H9 (cell line): ENCODE results near the gene TGDS. TPM values are rescaled to one million over a fixed set of nuclear protein-coding genes. Genes with fewer than 3 reads are reported as not detected.

Experiments used
- DNase-seq: peaks from one replicate; pipeline ENCODE4 v3.0.0-alpha.2; 2017
- H2AFZ ChIP-seq: one replicate; pipeline ENCODE4 v1.6.1; 2013; ENCODE audit warnings: mild to moderate bottlenecking, low read length, control low read depth, moderate library complexity
- H2AK5ac ChIP-seq: 2 replicates; pipeline ENCODE4 v1.6.1; 2013; ENCODE audit warnings: low read length, control low read depth, mixed read lengths; ENCODE audit not compliant: insufficient read length
- H2BK120ac ChIP-seq: one replicate; pipeline ENCODE4 v1.6.1; 2013; ENCODE audit warnings: low read depth, mild to moderate bottlenecking, low read length, control low read depth, inconsistent platforms; ENCODE audit not compliant: poor library complexity, severe bottlenecking
- H2BK12ac ChIP-seq: 2 replicates; pipeline ENCODE4 v1.6.1; 2013; ENCODE audit warnings: low read length, control low read depth, mixed read lengths, low read depth; ENCODE audit not compliant: insufficient read length
- H2BK15ac ChIP-seq: 2 replicates; pipeline ENCODE4 v1.6.1; 2013; ENCODE audit warnings: low read depth, low read length, control low read depth
- H2BK20ac ChIP-seq: one replicate; pipeline ENCODE4 v1.6.1; 2013; ENCODE audit warnings: low read depth, mild to moderate bottlenecking, low read length, control low read depth, inconsistent platforms; ENCODE audit not compliant: poor library complexity, severe bottlenecking
- H2BK5ac ChIP-seq: 2 replicates; pipeline ENCODE4 v1.6.1; 2013; ENCODE audit warnings: low read length, control low read depth, mixed read lengths; ENCODE audit not compliant: insufficient read length
- H3K14ac ChIP-seq: 2 replicates; pipeline ENCODE4 v1.6.1; 2013; ENCODE audit warnings: low read length, control low read depth; ENCODE audit not compliant: insufficient read depth
- H3K18ac ChIP-seq: 2 replicates; pipeline ENCODE4 v1.6.1; 2013; ENCODE audit warnings: low read depth, mild to moderate bottlenecking, mixed read lengths, low read length, control low read depth; ENCODE audit not compliant: insufficient read length
- H3K23ac ChIP-seq: 2 replicates; pipeline ENCODE4 v1.6.1; 2013; ENCODE audit warnings: low read length, control low read depth, mixed read lengths, low read depth; ENCODE audit not compliant: insufficient read length
- H3K23me2 ChIP-seq: 2 replicates; pipeline ENCODE4 v1.6.1; 2013; ENCODE audit warnings: low read depth, mild to moderate bottlenecking, mixed read lengths, low read length, control low read depth; ENCODE audit not compliant: insufficient read length, poor library complexity, severe bottlenecking
- H3K27ac ChIP-seq: 2 replicates; pipeline ENCODE4 v1.5.1; 2013; ENCODE audit warnings: low read length, control low read depth, mixed read lengths, low read depth; ENCODE audit not compliant: insufficient read length
- H3K27me3 ChIP-seq: 2 replicates; pipeline ENCODE4 v1.6.1; 2013; ENCODE audit warnings: low read length, control low read depth, inconsistent platforms; ENCODE audit not compliant: insufficient read depth
- H3K4ac ChIP-seq: 2 replicates; pipeline ENCODE4 v1.6.1; 2013; ENCODE audit warnings: low read depth, mild to moderate bottlenecking, control low read depth, inconsistent platforms, low read length, moderate library complexity
- H3K4me1 ChIP-seq: 2 replicates; pipeline ENCODE4 v1.6.1; 2013; ENCODE audit warnings: low read length, control low read depth, inconsistent platforms; ENCODE audit not compliant: insufficient read depth
- H3K4me2 ChIP-seq: 2 replicates; pipeline ENCODE4 v1.6.1; 2013; ENCODE audit warnings: low read length, control low read depth, mixed read lengths; ENCODE audit not compliant: insufficient read length, insufficient read depth
- H3K56ac ChIP-seq: 2 replicates; pipeline ENCODE4 v1.6.1; 2013; ENCODE audit warnings: low read depth, mild to moderate bottlenecking, mixed read lengths, low read length, control low read depth; ENCODE audit not compliant: insufficient read length
- H3K79me1 ChIP-seq: 2 replicates; pipeline ENCODE4 v1.6.1; 2013; ENCODE audit warnings: low read depth, mild to moderate bottlenecking, moderate library complexity, low read length, control low read depth, inconsistent platforms; ENCODE audit not compliant: insufficient read depth, poor library complexity, severe bottlenecking
- H3K79me2 ChIP-seq: 2 replicates; pipeline ENCODE4 v1.6.1; 2013; ENCODE audit warnings: low read length, control low read depth, inconsistent platforms; ENCODE audit not compliant: insufficient read depth
- H3K9ac ChIP-seq: 2 replicates; pipeline ENCODE4 v1.6.1; 2013; ENCODE audit warnings: low read length, control low read depth, mixed read lengths; ENCODE audit not compliant: insufficient read length; ENCODE audit errors: extremely low read depth
- H3K9me3 ChIP-seq: one replicate; pipeline ENCODE4 v1.6.1; 2013; ENCODE audit warnings: low read depth, low read length, inconsistent platforms; ENCODE audit not compliant: control insufficient read depth
- H3T11ph ChIP-seq: one replicate; pipeline ENCODE4 v1.6.1; 2013; ENCODE audit warnings: mild to moderate bottlenecking, low read length, control low read depth, inconsistent platforms
- H4K20me1 ChIP-seq: one replicate; pipeline ENCODE4 v1.6.1; 2013; ENCODE audit not compliant: control insufficient read depth, insufficient read length, insufficient read depth
- H4K5ac ChIP-seq: 2 replicates; pipeline ENCODE4 v1.6.1; 2013; ENCODE audit warnings: low read depth, mild to moderate bottlenecking, mixed read lengths, low read length, control low read depth; ENCODE audit not compliant: insufficient read length
- H4K8ac ChIP-seq: replicated peaks from 2 replicates; pipeline ENCODE4 v1.6.1; 2013; ENCODE audit warnings: low read length, control low read depth, mixed read lengths, low read depth; ENCODE audit not compliant: insufficient read length
- H4K91ac ChIP-seq: 2 replicates; pipeline ENCODE4 v1.6.1; 2013; ENCODE audit warnings: low read depth, mild to moderate bottlenecking, moderate library complexity, mixed read lengths, low read length, control low read depth; ENCODE audit not compliant: insufficient read length
- H3K27ac Mint-ChIP-seq, 3 experiments: 2 replicates in 2 of 3; 3 replicates in 1 of 3; pipeline ENCODE4 v1.8.0; 2020 to 2021; ENCODE audit warnings: mixed read lengths in 3 of 3, mild to moderate bottlenecking in 1 of 3, moderate library complexity in 1 of 3
- H3K27me3 Mint-ChIP-seq: 2 replicates; pipeline ENCODE4 v1.8.0; 2021; ENCODE audit warnings: low read depth, mild to moderate bottlenecking, moderate library complexity, mixed read lengths
- H3K36me3 Mint-ChIP-seq, 3 experiments: 2 replicates in 2 of 3; 3 replicates in 1 of 3; pipeline ENCODE4 v1.8.0; 2020 to 2021; ENCODE audit warnings: low read depth in 3 of 3, mixed read lengths in 3 of 3; ENCODE audit not compliant: insufficient read depth in 1 of 3
- H3K4me1 Mint-ChIP-seq, 2 experiments: 2 replicates each; pipeline ENCODE4 v1.8.0; 2020; ENCODE audit warnings: mixed read lengths in 2 of 2
- H3K4me3 Mint-ChIP-seq, 2 experiments: 2 replicates in 1 of 2; 3 replicates in 1 of 2; pipeline ENCODE4 v1.8.0; 2020 to 2021; ENCODE audit warnings: mild to moderate bottlenecking in 2 of 2, mixed read lengths in 2 of 2, moderate library complexity in 1 of 2
- H3K9me3 Mint-ChIP-seq, 2 experiments: 2 replicates in 1 of 2; 3 replicates in 1 of 2; pipeline ENCODE4 v1.8.0; 2020; ENCODE audit warnings: mild to moderate bottlenecking in 2 of 2, mixed read lengths in 2 of 2, moderate library complexity in 1 of 2
- CTCF ChIP-seq: fragments of 200-600 bp; sonication (generic); conservative IDR thresholded peaks from 3 replicates; pipeline ENCODE4 v1.8.0; 2021; ENCODE audit warnings: antibody characterized with exemption, mild to moderate bottlenecking
- WGBS: extraction: QIAGEN DNeasy Blood & Tissue Kit; methylation state at CpG from one replicate; pipeline ENCODE4 v1.1.7; 2013; ENCODE audit warnings: missing lambda C conversion rate, low lambda C conversion rate, mixed read lengths; ENCODE audit not compliant: insufficient read length; ENCODE audit errors: extremely low coverage; 5-methylcytosine and 5-hydroxymethylcytosine counted together
- total RNA-seq: library from RNA; stranded (reverse); gene quantifications from 2 replicates; pipeline ENCODE4 v1.2.1, GENCODE V29; 2021

Gene TGDS
- total RNA-seq, 1 experiment from 2014 or later, result 13.9 TPM

GRCh38 chr13:94567581-94567980 is 28.4 kb downstream of the TGDS start:
- no peak overlapping the region for H3K18ac ChIP-seq
- no peak overlapping the region for H2AFZ ChIP-seq
- H3K79me1 ChIP-seq, result no peaks in the 10 kb centered on the region
- H4K5ac ChIP-seq, result no peak overlapping the region
- no peaks in the 10 kb centered on the region; the same call in 1 of the 2 replicates for H3K79me2 ChIP-seq
- no peak overlapping the region for H2AK5ac ChIP-seq
- H3K4me1 ChIP-seq, result no peaks in the 10 kb centered on the region
- H3K23ac ChIP-seq, result no peak overlapping the region
- TF ChIP-seq CTCF, result no peak
- H3K27ac ChIP-seq, result no peak overlapping the region
- H2BK15ac ChIP-seq, result no peak overlapping the region
- no peak overlapping the region for H2BK120ac ChIP-seq
- H2BK20ac ChIP-seq, result no peak overlapping the region
- no peak overlapping the region for H3T11ph ChIP-seq
- H3K9me3 Mint-ChIP-seq, result no peaks in the 10 kb centered on the region
- no peak overlapping the region for H3K4ac ChIP-seq
- DNase-seq, result no peak
- H3K4me3 Mint-ChIP-seq, result no peak overlapping the region
- no peaks in the 10 kb centered on the region for H3K27me3 Mint-ChIP-seq
- no peaks in the 10 kb centered on the region for H3K4me1 Mint-ChIP-seq
- H3K14ac ChIP-seq, result no peak overlapping the region
- no peaks in the 10 kb centered on the region for H3K23me2 ChIP-seq
- no peak overlapping the region for H3K56ac ChIP-seq
- H3K4me2 ChIP-seq, result no peak overlapping the region
- peaks cover 18 to 32% (median 25%) of the 10 kb centered on the region in 3 experiments for H3K36me3 Mint-ChIP-seq
- H3K27me3 ChIP-seq, result no peaks in the 10 kb centered on the region
- H3K9ac ChIP-seq, result no peak overlapping the region
- no peak overlapping the region for H2BK5ac ChIP-seq
- H3K27ac Mint-ChIP-seq, result no peak overlapping the region
- no peak overlapping the region for H4K91ac ChIP-seq
- WGBS, result no CpG with 5 or more reads among the region's 3 CpGs
- no peak overlapping the region for H4K8ac ChIP-seq
- H3K9me3 ChIP-seq, result no peaks in the 10 kb centered on the region
- H2BK12ac ChIP-seq, result no peak overlapping the region
- no peaks in the 10 kb centered on the region for H4K20me1 ChIP-seq
